Stimulated activated CD8-positive, alpha-beta memory T cell treated with anti-CD3 and anti-CD28 coated beads, Interleukin-7, amount 100 ng/mL, for 48 hours (primary cell): ENCODE results near the gene RIBC1.
"Not testable (repeated sequence)": the region's sequence is repeated elsewhere in the genome, so short reads cannot be mapped to it uniquely, and the experiment has no call there.

Source experiments
- DNase-seq, 2 donors: peaks; one replicate each; pipeline ENCODE4 v3.0.0-alpha.2; 2020; ENCODE audit warnings: low read depth in 1 of 2; ENCODE audit errors: extremely low read depth in 1 of 2

The RIBC1 gene

DNA sequence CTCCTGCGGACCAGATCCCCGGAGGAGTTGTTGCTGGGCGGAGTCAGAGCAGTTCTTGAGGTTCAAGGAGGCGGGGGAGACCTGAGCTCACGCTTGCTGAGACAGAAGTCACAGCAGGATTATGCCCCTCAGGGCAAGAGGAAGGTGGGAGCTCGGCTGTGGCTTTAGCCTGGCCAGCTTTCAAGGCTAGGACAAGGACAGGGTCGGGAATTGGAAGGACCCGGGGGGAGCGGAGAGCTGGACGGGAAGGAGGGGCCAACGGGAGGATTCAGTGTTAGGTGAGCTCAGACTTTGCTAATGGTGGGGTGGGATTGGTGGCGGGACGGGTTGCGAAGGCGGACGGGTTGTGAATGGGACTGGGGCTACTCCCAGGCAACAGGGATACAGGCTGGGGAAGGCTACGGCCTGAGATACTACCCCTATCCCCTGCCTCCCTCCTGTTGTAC is at the start of gene RIBC1:
TSS of gene RIBC1 (plus strand) at position 13 of the 446 bp plus-strand sequence. CDS start 3,404 bp downstream, outside the sequence.
- DNase-seq = no peak

- DNase-seq = no peak
Measured at GRCh38 chrX:53373307-53373706, 49.4 kb upstream of the RIBC1 start.

- DNase-seq = no peak
Measured at GRCh38 chrX:53374222-53374820, 48.4 kb upstream of the RIBC1 start.

- no peak for DNase-seq
Measured at GRCh38 chrX:53374923-53375322, 47.8 kb upstream of the RIBC1 start.

GRCh38 chrX:53376888-53377287 is 45.8 kb upstream of the RIBC1 start:
- no peak for DNase-seq

GRCh38 chrX:53377464-53377863 is 45.2 kb upstream of the RIBC1 start:
- DNase-seq = no peak

GRCh38 chrX:53379008-53379710 is 43.5 kb upstream of the RIBC1 start:
- no peak for DNase-seq

DNA sequence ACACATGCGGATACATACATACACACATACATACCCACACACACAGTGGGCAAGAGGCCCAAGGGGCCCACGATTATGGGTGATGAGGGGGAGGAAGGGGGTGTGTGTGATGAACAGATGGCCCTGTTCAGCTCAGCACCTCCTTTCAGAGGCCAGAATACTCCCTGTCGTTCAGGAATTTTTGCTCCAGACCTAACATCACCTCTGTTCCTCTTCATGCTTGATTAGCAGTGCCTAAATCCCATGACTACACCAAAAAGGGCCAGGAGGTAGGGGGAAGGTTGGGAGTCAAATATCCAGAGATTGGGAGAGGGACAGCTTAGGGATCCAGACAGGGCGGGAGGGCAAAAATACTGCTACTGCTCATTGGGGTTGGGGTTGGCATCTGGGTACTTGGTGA is 42.9 kb upstream of the RIBC1 start:
- no peak for DNase-seq

GRCh38 chrX:53383376-53384076 is 39.1 kb upstream of the RIBC1 start:
- DNase-seq = no peak

- no peak for DNase-seq
Measured at GRCh38 chrX:53395605-53396298, 26.9 kb upstream of the RIBC1 start.

- no peak for DNase-seq
Measured at GRCh38 chrX:53398216-53398615, 24.5 kb upstream of the RIBC1 start.

DNA sequence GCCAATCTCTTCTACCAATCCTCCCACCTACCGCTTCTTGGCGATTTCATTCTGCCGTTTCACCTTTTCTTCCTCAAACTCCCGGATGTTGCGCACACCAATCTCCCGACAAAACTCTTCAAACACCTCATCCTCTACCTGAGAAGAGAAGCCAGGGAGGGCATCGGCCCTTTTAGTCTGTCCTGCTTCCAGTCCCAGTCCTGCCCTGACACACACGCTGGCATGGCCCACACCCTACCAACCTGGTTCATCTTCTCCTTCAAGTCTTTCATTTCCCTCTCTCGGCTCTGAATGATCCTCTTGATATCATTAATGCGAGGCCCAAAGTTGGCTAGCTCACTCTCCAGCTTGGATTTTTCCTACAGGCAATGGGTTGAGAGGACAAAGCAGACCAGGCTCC is 19.1 kb upstream of the RIBC1 start:
- no peak for DNase-seq

DNA sequence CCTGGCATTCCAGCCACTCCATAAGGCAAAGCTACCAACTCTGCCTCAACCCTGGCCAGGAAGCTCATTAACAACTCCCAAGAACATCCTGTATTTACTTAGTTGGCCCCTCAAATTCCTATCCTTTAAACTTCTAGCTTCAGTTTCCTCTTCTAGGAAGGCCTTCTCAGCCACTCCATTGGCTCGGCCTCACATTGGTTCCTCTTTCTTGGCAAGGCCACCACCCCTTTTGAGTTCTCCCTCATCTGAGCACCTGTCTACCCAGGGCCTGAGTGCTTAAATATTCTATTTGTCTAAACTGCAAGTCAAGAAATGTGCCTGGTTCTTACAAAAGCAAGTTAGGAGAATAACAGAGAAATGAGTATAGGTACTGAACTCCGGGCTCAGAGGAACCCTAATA is 10.2 kb upstream of the RIBC1 start:
- DNase-seq = no peak

- DNase-seq = not testable (repeated sequence)
Measured at GRCh38 chrX:53420351-53420750, 2.3 kb upstream of the RIBC1 start.

GRCh38 chrX:53421125-53421524 is 1.5 kb upstream of the RIBC1 start:
- no peak for DNase-seq

- no peak for DNase-seq
Measured at GRCh38 chrX:53421772-53422085, 944 bp upstream of the RIBC1 start.

- DNase-seq = peak; percentile 92 to 95
Measured at GRCh38 chrX:53422086-53422860, 400 bp upstream of the RIBC1 start, which contains the start of gene SMC1A. TSS of gene SMC1A (minus strand) at chrX:53422654. CDS start at chrX:53422600, 54 bp downstream.

- DNase-seq = no peak
Measured at GRCh38 chrX:53429755-53430154, 7.1 kb downstream of the RIBC1 start.

DNA sequence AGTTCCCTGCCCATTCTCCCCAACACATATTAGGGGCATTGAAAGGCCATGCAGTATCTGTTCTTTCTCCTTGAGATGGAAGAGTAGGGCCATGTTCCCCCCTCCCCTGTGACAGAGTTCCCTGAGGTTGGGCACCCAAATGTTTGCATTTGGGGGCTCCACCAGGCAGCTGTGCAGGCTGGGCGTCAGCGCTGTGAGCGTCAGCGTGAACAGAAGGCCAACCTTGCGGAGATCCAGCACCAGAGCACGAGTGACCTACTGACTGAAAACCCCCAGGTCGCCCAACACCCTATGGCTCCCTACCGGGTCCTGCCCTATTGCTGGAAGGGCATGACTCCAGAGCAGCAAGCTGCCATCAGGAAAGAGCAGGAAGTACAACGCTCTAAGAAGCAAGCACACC is 7.6 kb downstream of the RIBC1 start:
- DNase-seq = no peak
